SK-N-SH (cell line): ENCODE measurements around the gene C1S. TPM values are rescaled to one million over a fixed set of nuclear protein-coding genes. Genes with fewer than 3 reads are reported as not detected.

Experiments used
- CTCF ChIA-PET: fragments of 300-600, 350-600 bp; formaldehyde crosslinking; extraction: SDS; loops from one replicate; lab custom pipeline; 2021; lab: Yijun Ruan, JAX
- POLR2A ChIA-PET: fragments of 350-600 bp; sonication (Branson Sonifier 250); formaldehyde crosslinking; extraction: SDS; loops from one replicate; lab custom pipeline; 2020; ENCODE audit warnings: antibody characterized with exemption, inconsistent platforms; lab: Yijun Ruan, JAX
- DNase-seq: peaks from one replicate; pipeline ENCODE4 v3.0.0; 2012
- H2AFZ ChIP-seq: fragments of 200-600 bp; sonication (generic); 2 replicates; pipeline ENCODE4 v1.8.1; 2016; ENCODE audit warnings: antibody characterized with exemption, mild to moderate bottlenecking, low read depth
- H3F3A ChIP-seq: fragments of 200-600 bp; sonication (generic); replicated peaks from 2 replicates; pipeline ENCODE3; 2016; ENCODE audit warnings: antibody characterized with exemption, mild to moderate bottlenecking; ENCODE audit not compliant: insufficient read depth
- H3K27ac ChIP-seq, 2 experiments: fragments of 200-500 bp in 1 of 2; fragments of 200-600 bp in 1 of 2; sonication (Bioruptor generic) in 1 of 2; sonication (generic), shearing (Covaris generic) in 1 of 2; 2 replicates each; pipeline versions ENCODE4 v1.5.1 to v1.6.1; 2014 to 2016; ENCODE audit warnings: low read depth in 2 of 2, inconsistent platforms in 1 of 2, low read length in 1 of 2, mild to moderate bottlenecking in 1 of 2, mixed read lengths in 1 of 2
- H3K27me3 ChIP-seq: fragments of 200-600 bp; sonication (generic), shearing (Covaris generic); 2 replicates; pipeline ENCODE4 v1.6.1; 2016; ENCODE audit warnings: mixed run types; ENCODE audit not compliant: insufficient read depth
- H3K36me3 ChIP-seq, 2 experiments: fragments of 200-500 bp in 1 of 2; fragments of 200-600 bp in 1 of 2; sonication (Bioruptor generic) in 1 of 2; sonication (generic) in 1 of 2; replicated peaks in 1 of 2; 2 replicates each; pipeline versions ENCODE3 to v1.5.1; 2014 to 2016; ENCODE audit warnings: low read length in 1 of 2, mild to moderate bottlenecking in 1 of 2; ENCODE audit not compliant: insufficient read depth in 2 of 2, control insufficient read depth in 1 of 2
- H3K4me1 ChIP-seq, 2 experiments: fragments of 200-500 bp in 1 of 2; fragments of 200-600 bp in 1 of 2; sonication (Bioruptor generic) in 1 of 2; sonication (generic), shearing (Covaris generic) in 1 of 2; 2 replicates each; pipeline versions ENCODE4 v1.5.1 to v1.6.1; 2014 to 2016; ENCODE audit warnings: low read depth in 1 of 2, low read length in 1 of 2, mixed run types in 1 of 2; ENCODE audit not compliant: insufficient read depth in 2 of 2, control insufficient read depth in 1 of 2
- H3K4me2 ChIP-seq: fragments of 200-600 bp; sonication (generic), shearing (Covaris generic); 2 replicates; pipeline ENCODE4 v1.6.1; 2017; ENCODE audit warnings: mixed run types
- H3K4me3 ChIP-seq, 2 experiments: fragments of 200-500 bp in 1 of 2; fragments of 200-600 bp in 1 of 2; sonication (Bioruptor generic) in 1 of 2; sonication (generic), shearing (Covaris generic) in 1 of 2; 2 replicates each; pipeline versions ENCODE4 v1.5.1 to v1.8.1; 2014 to 2016; ENCODE audit warnings: low read depth in 2 of 2, inconsistent platforms in 1 of 2, low read length in 1 of 2, mild to moderate bottlenecking in 1 of 2, mixed read lengths in 1 of 2, moderate library complexity in 1 of 2
- H3K79me2 ChIP-seq: fragments of 200-600 bp; sonication (generic); 2 replicates; pipeline ENCODE4 v1.8.1; 2017; ENCODE audit warnings: mild to moderate bottlenecking; ENCODE audit not compliant: insufficient read depth
- H3K9ac ChIP-seq: fragments of 200-600 bp; sonication (generic); 2 replicates; pipeline ENCODE4 v1.6.1; 2017; ENCODE audit warnings: mixed run types
- H3K9me2 ChIP-seq: fragments of 200-600 bp; sonication (generic); 2 replicates; pipeline ENCODE4 v1.6.1; 2017; ENCODE audit warnings: mixed run types
- H3K9me3 ChIP-seq: fragments of 200-600 bp; sonication (generic); 2 replicates; pipeline ENCODE4 v1.6.1; 2017; ENCODE audit warnings: mixed run types, mild to moderate bottlenecking, moderate library complexity
- H4K20me1 ChIP-seq: fragments of 200-600 bp; sonication (generic); 2 replicates; pipeline ENCODE4 v1.6.1; 2017; ENCODE audit warnings: mild to moderate bottlenecking, mixed run types; ENCODE audit not compliant: insufficient read depth
- CHD2 ChIP-seq: fragments of 150-350 bp; IDR thresholded peaks from 2 replicates; pipeline ENCODE4 v1.6.1; 2018; ENCODE audit warnings: low read length; ENCODE audit not compliant: partially characterized antibody
- EP300 ChIP-seq, 2 experiments: IDR thresholded peaks; 2 replicates each; pipeline versions ENCODE4 v1.4.0 to v1.6.1; 2012; ENCODE audit warnings: borderline replicate concordance in 1 of 2, low read depth in 1 of 2, low read length in 1 of 2
- FOXM1 ChIP-seq: IDR thresholded peaks from 2 replicates; pipeline ENCODE4 v1.4.0; 2012; ENCODE audit warnings: low read depth, mild to moderate bottlenecking
- MEF2A ChIP-seq: IDR thresholded peaks from 2 replicates; pipeline ENCODE4 v1.4.0; 2012; ENCODE audit warnings: low read depth, borderline replicate concordance
- RAD21 ChIP-seq: IDR thresholded peaks from 2 replicates; pipeline ENCODE4 v1.6.1; 2012; ENCODE audit warnings: mild to moderate bottlenecking, low read length
- SMC3 ChIP-seq: IDR thresholded peaks from 2 replicates; pipeline ENCODE4 v1.6.1; 2012; ENCODE audit warnings: low read depth, low read length, improper control_type of control experiment
- TCF12 ChIP-seq: IDR thresholded peaks from 2 replicates; pipeline ENCODE4 v1.4.0; 2012
- WGBS: methylation state at CpG from one replicate; pipeline ENCODE4 v1.1.6; 2017; ENCODE audit warnings: low lambda C conversion rate; 5-methylcytosine and 5-hydroxymethylcytosine counted together
- polyA plus RNA-seq, 3 experiments: library from polyadenylated mRNA; depleted of rRNA; stranded (reverse); fragments of >200 nt; gene quantifications; 2 replicates each; pipeline ENCODE4 v1.2.3, GENCODE V29; 2012
- TF ChIP-seq, protein P1 (sequence below): fragments of 200-600 bp; sonication (generic); IDR thresholded peaks from 2 replicates; pipeline ENCODE4 v1.6.1; 2017; ENCODE audit warnings: antibody characterized with exemption, mild to moderate bottlenecking, moderate library complexity
- TF ChIP-seq, protein P2 (sequence below): fragments of 150-350 bp; IDR thresholded peaks from 2 replicates; pipeline ENCODE4 v1.6.1; 2017; ENCODE audit warnings: antibody characterized with exemption, low read length, low read depth, borderline replicate concordance

C1S gene
- polyA plus RNA-seq, 1 of the 3 experiments (the other 2 are of a cell fraction): 14.5 TPM

DNA sequence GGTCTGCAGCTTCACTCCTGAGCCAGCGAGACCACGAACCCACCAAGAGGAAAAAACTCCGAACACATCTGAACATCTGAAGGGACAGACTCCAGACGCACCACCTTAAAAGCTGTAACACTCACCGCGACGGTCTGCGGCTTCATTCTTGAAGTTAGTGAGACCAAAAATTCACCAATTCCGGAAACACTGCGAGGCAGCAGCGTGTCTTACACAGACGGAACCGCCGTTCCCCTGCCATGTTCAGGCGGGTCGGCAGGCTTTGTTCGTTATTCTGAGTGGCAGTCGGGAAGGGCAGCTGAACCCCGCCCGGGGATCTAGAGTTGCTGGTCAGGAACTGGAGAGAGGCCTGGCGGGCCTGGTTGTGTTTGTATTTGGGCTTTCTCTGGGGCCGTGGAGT is 21.9 kb upstream of the C1S start:
- Histone ChIP-seq H3K4me2 (no peak overlapping the region), H4K20me1 (no peaks in the 10 kb centered on the region), H3K27ac (no peak overlapping the region), H3K9me2 (no peaks in the 10 kb centered on the region), H3K9ac (no peak overlapping the region), H3F3A (no peaks in the 10 kb centered on the region), H3K9me3 (no peaks in the 10 kb centered on the region), H2AFZ (no peak overlapping the region), H3K4me1 (peaks cover 0 to 5% of the 10 kb centered on the region in 2 experiments; a peak in 1 of 4 replicates), H3K4me3 (no peak overlapping the region), H3K27me3 (no peaks in the 10 kb centered on the region; the same call in 1 of the 2 replicates), H3K79me2 (no peaks in the 10 kb centered on the region), H3K36me3 (no peaks in the 10 kb centered on the region)
- 93% methylated on average over 22 of the region's 22 CpGs for WGBS
- no peak for DNase-seq
- POLR2A ChIA-PET: no interaction called here
- CTCF ChIA-PET: interaction anchor here (1.1 kb wide), 1 partner anchor 75 kb away, joined by 3 read pairs; no protein-coding TSS in a partner anchor
- TF ChIP-seq, protein P1, sequence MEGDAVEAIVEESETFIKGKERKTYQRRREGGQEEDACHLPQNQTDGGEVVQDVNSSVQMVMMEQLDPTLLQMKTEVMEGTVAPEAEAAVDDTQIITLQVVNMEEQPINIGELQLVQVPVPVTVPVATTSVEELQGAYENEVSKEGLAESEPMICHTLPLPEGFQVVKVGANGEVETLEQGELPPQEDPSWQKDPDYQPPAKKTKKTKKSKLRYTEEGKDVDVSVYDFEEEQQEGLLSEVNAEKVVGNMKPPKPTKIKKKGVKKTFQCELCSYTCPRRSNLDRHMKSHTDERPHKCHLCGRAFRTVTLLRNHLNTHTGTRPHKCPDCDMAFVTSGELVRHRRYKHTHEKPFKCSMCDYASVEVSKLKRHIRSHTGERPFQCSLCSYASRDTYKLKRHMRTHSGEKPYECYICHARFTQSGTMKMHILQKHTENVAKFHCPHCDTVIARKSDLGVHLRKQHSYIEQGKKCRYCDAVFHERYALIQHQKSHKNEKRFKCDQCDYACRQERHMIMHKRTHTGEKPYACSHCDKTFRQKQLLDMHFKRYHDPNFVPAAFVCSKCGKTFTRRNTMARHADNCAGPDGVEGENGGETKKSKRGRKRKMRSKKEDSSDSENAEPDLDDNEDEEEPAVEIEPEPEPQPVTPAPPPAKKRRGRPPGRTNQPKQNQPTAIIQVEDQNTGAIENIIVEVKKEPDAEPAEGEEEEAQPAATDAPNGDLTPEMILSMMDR: no peak

DNA sequence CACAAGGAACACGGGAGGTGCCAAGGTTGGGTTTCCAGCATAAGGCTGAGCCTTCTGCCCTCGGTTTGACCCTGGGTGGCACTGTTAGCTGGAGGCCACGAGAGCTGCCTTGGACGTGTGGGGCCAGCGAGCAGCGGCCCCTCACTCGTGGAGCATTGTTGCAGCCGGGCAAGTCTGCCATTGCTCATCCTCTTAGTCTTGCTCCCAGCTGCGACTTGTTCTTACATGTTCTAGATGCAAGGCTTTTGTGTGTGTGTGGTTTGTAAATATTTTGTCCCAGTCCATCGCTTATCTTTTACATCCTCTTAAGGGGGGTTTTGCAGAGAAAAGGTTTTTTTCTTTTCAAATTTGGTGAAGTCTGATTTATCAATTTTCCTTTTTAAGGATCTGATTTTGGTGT is 21.1 kb upstream of the C1S start:
- ChIA-PET CTCF (interaction anchor here (1.1 kb wide), 1 partner anchor 74 kb away, joined by 3 read pairs; no protein-coding TSS in a partner anchor), POLR2A (no interaction called here)
- Histone ChIP-seq H3K9me3 (no peaks in the 10 kb centered on the region), H3K79me2 (no peaks in the 10 kb centered on the region), H3F3A (no peaks in the 10 kb centered on the region), H3K27ac (no peak overlapping the region), H3K9me2 (no peaks in the 10 kb centered on the region), H4K20me1 (no peaks in the 10 kb centered on the region), H3K36me3 (no peaks in the 10 kb centered on the region), H2AFZ (no peak overlapping the region), H3K27me3 (no peaks in the 10 kb centered on the region), H3K4me2 (no peak overlapping the region), H3K4me3 (no peak overlapping the region), H3K9ac (no peak overlapping the region), H3K4me1 (peaks cover 0 to 5% of the 10 kb centered on the region in 2 experiments; a peak in 1 of 4 replicates)
- TF ChIP-seq, protein P2, sequence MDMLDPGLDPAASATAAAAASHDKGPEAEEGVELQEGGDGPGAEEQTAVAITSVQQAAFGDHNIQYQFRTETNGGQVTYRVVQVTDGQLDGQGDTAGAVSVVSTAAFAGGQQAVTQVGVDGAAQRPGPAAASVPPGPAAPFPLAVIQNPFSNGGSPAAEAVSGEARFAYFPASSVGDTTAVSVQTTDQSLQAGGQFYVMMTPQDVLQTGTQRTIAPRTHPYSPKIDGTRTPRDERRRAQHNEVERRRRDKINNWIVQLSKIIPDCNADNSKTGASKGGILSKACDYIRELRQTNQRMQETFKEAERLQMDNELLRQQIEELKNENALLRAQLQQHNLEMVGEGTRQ: no peak
- TF ChIP-seq MEF2A (no peak), FOXM1 (no peak), CHD2 (no peak), EP300 (IDR thresholded peaks at IDR 0.05; ENCODE audit: borderline replicate concordance in 1 of 2, low read depth in 1 of 2, low read length in 1 of 2) (no peak)
- DNase-seq: no peak
- WGBS: 68% methylated on average over 7 of the region's 10 CpGs

DNA sequence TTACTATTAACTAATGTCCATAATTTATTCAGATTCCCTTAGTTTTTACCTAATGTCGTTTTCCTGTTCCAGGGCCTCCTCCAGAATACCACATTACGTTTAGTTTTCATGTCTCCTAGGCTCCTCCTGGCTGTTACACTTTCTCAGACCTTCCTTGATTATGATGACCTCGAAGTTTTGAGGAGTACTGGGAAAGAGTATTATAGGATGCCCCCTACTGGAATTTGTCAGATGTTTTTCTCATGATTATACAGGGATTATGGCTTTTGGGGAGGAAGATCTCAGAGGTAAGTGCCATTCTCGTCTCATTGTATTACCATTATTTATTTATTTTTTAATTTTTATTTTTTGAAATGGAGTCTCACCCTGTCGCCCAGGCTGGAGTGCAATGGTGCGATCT is 17.7 kb upstream of the C1S start:
- DNase-seq: peak; percentile 41
- WGBS: 37% methylated on average over 6 of the region's 6 CpGs
- Histone ChIP-seq H3K27ac (no peak overlapping the region), H3K27me3 (no peaks in the 10 kb centered on the region), H3K36me3 (no peaks in the 10 kb centered on the region), H4K20me1 (no peaks in the 10 kb centered on the region), H3K4me2 (no peak overlapping the region), H2AFZ (no peak overlapping the region), H3K4me3 (no peak overlapping the region; a peak in 1 of 4 replicates), H3K4me1 (no peaks in the 10 kb centered on the region), H3F3A (no peaks in the 10 kb centered on the region), H3K9ac (no peak overlapping the region), H3K9me2 (no peaks in the 10 kb centered on the region), H3K9me3 (no peaks in the 10 kb centered on the region), H3K79me2 (no peaks in the 10 kb centered on the region)
- peak; percentile 48 for TF ChIP-seq RAD21
- peak; percentile 24; the same call in 1 of the 2 replicates for TF ChIP-seq SMC3
- TF ChIP-seq, protein P1: peak; percentile 45
- TF ChIP-seq TCF12: no peak
- ChIA-PET CTCF (interaction anchor here (0.9 to 2.0 kb wide), 9 partner anchors 9 to 99 kb away, joined by 3 to 7 read pairs (median 3); partner anchors contain the start of genes C12orf57, C1S and RNU7-1), POLR2A (no interaction called here)
